SK-N-SH (cell line): ENCODE measurements around the gene LRP1. TPM values are rescaled to one million over a fixed set of nuclear protein-coding genes. Genes with fewer than 3 reads are reported as not detected.

Experiments
- CTCF ChIA-PET: fragments of 300-600, 350-600 bp; formaldehyde crosslinking; extraction: SDS; loops from one replicate; lab custom pipeline; 2021; lab: Yijun Ruan, JAX
- POLR2A ChIA-PET: fragments of 350-600 bp; sonication (Branson Sonifier 250); formaldehyde crosslinking; extraction: SDS; loops from one replicate; lab custom pipeline; 2020; ENCODE audit warnings: antibody characterized with exemption, inconsistent platforms; lab: Yijun Ruan, JAX
- DNase-seq: peaks from one replicate; pipeline ENCODE4 v3.0.0; 2012
- H2AFZ ChIP-seq: fragments of 200-600 bp; sonication (generic); 2 replicates; pipeline ENCODE4 v1.8.1; 2016; ENCODE audit warnings: antibody characterized with exemption, mild to moderate bottlenecking, low read depth
- H3F3A ChIP-seq: fragments of 200-600 bp; sonication (generic); replicated peaks from 2 replicates; pipeline ENCODE3; 2016; ENCODE audit warnings: antibody characterized with exemption, mild to moderate bottlenecking; ENCODE audit not compliant: insufficient read depth
- H3K27ac ChIP-seq, 2 experiments: fragments of 200-500 bp in 1 of 2; fragments of 200-600 bp in 1 of 2; sonication (Bioruptor generic) in 1 of 2; sonication (generic), shearing (Covaris generic) in 1 of 2; 2 replicates each; pipeline versions ENCODE4 v1.5.1 to v1.6.1; 2014 to 2016; ENCODE audit warnings: low read depth in 2 of 2, inconsistent platforms in 1 of 2, low read length in 1 of 2, mild to moderate bottlenecking in 1 of 2, mixed read lengths in 1 of 2
- H3K27me3 ChIP-seq: fragments of 200-600 bp; sonication (generic), shearing (Covaris generic); 2 replicates; pipeline ENCODE4 v1.6.1; 2016; ENCODE audit warnings: mixed run types; ENCODE audit not compliant: insufficient read depth
- H3K36me3 ChIP-seq, 2 experiments: fragments of 200-500 bp in 1 of 2; fragments of 200-600 bp in 1 of 2; sonication (Bioruptor generic) in 1 of 2; sonication (generic) in 1 of 2; replicated peaks in 1 of 2; 2 replicates each; pipeline versions ENCODE3 to v1.5.1; 2014 to 2016; ENCODE audit warnings: low read length in 1 of 2, mild to moderate bottlenecking in 1 of 2; ENCODE audit not compliant: insufficient read depth in 2 of 2, control insufficient read depth in 1 of 2
- H3K4me1 ChIP-seq, 2 experiments: fragments of 200-500 bp in 1 of 2; fragments of 200-600 bp in 1 of 2; sonication (Bioruptor generic) in 1 of 2; sonication (generic), shearing (Covaris generic) in 1 of 2; 2 replicates each; pipeline versions ENCODE4 v1.5.1 to v1.6.1; 2014 to 2016; ENCODE audit warnings: low read depth in 1 of 2, low read length in 1 of 2, mixed run types in 1 of 2; ENCODE audit not compliant: insufficient read depth in 2 of 2, control insufficient read depth in 1 of 2
- H3K4me2 ChIP-seq: fragments of 200-600 bp; sonication (generic), shearing (Covaris generic); 2 replicates; pipeline ENCODE4 v1.6.1; 2017; ENCODE audit warnings: mixed run types
- H3K4me3 ChIP-seq, 2 experiments: fragments of 200-500 bp in 1 of 2; fragments of 200-600 bp in 1 of 2; sonication (Bioruptor generic) in 1 of 2; sonication (generic), shearing (Covaris generic) in 1 of 2; 2 replicates each; pipeline versions ENCODE4 v1.5.1 to v1.8.1; 2014 to 2016; ENCODE audit warnings: low read depth in 2 of 2, inconsistent platforms in 1 of 2, low read length in 1 of 2, mild to moderate bottlenecking in 1 of 2, mixed read lengths in 1 of 2, moderate library complexity in 1 of 2
- H3K79me2 ChIP-seq: fragments of 200-600 bp; sonication (generic); 2 replicates; pipeline ENCODE4 v1.8.1; 2017; ENCODE audit warnings: mild to moderate bottlenecking; ENCODE audit not compliant: insufficient read depth
- H3K9ac ChIP-seq: fragments of 200-600 bp; sonication (generic); 2 replicates; pipeline ENCODE4 v1.6.1; 2017; ENCODE audit warnings: mixed run types
- H3K9me2 ChIP-seq: fragments of 200-600 bp; sonication (generic); 2 replicates; pipeline ENCODE4 v1.6.1; 2017; ENCODE audit warnings: mixed run types
- H3K9me3 ChIP-seq: fragments of 200-600 bp; sonication (generic); 2 replicates; pipeline ENCODE4 v1.6.1; 2017; ENCODE audit warnings: mixed run types, mild to moderate bottlenecking, moderate library complexity
- H4K20me1 ChIP-seq: fragments of 200-600 bp; sonication (generic); 2 replicates; pipeline ENCODE4 v1.6.1; 2017; ENCODE audit warnings: mild to moderate bottlenecking, mixed run types; ENCODE audit not compliant: insufficient read depth
- ELF1 ChIP-seq: IDR thresholded peaks from 2 replicates; pipeline ENCODE4 v1.4.0; 2012
- EP300 ChIP-seq, 2 experiments: IDR thresholded peaks; 2 replicates each; pipeline versions ENCODE4 v1.4.0 to v1.6.1; 2012; ENCODE audit warnings: borderline replicate concordance in 1 of 2, low read depth in 1 of 2, low read length in 1 of 2
- FOSL2 ChIP-seq: IDR thresholded peaks from 2 replicates; pipeline ENCODE4 v1.4.0; 2012; ENCODE audit warnings: low read depth, mild to moderate bottlenecking, moderate library complexity, borderline replicate concordance
- GATA2 ChIP-seq: sonication (generic); formaldehyde crosslinking; IDR thresholded peaks from 2 replicates; pipeline ENCODE4 v1.5.0; 2020; ENCODE audit warnings: mild to moderate bottlenecking, missing genetic modification reagents
- IRF3 ChIP-seq: fragments of 150-350 bp; IDR thresholded peaks from 2 replicates; pipeline ENCODE4 v1.6.1; 2016; ENCODE audit warnings: mild to moderate bottlenecking, low read depth, low read length
- JUND ChIP-seq: IDR thresholded peaks from 2 replicates; pipeline ENCODE4 v1.4.0; 2012
- MAX ChIP-seq: IDR thresholded peaks from 2 replicates; pipeline ENCODE4 v1.4.0; 2012; ENCODE audit warnings: low read depth
- MEF2A ChIP-seq: IDR thresholded peaks from 2 replicates; pipeline ENCODE4 v1.4.0; 2012; ENCODE audit warnings: low read depth, borderline replicate concordance
- NFIC ChIP-seq: IDR thresholded peaks from 2 replicates; pipeline ENCODE4 v1.4.0; 2012; ENCODE audit warnings: borderline replicate concordance
- NRF1 ChIP-seq: IDR thresholded peaks from 2 replicates; pipeline ENCODE4 v1.6.1; 2012; ENCODE audit warnings: low read depth, mild to moderate bottlenecking, low read length
- POLR2AphosphoS5 ChIP-seq: IDR thresholded peaks from 2 replicates; pipeline ENCODE4 v1.6.1; 2012; ENCODE audit warnings: low read depth, low read length
- RFX5 ChIP-seq: IDR thresholded peaks from 2 replicates; pipeline ENCODE4 v1.6.1; 2012; ENCODE audit warnings: mild to moderate bottlenecking, improper control_type of control experiment, low read length
- SMC3 ChIP-seq: IDR thresholded peaks from 2 replicates; pipeline ENCODE4 v1.6.1; 2012; ENCODE audit warnings: low read depth, low read length, improper control_type of control experiment
- TAF1 ChIP-seq: IDR thresholded peaks from 2 replicates; pipeline ENCODE4 v1.6.1; 2012; ENCODE audit warnings: low read depth, mild to moderate bottlenecking, low read length, moderate library complexity, borderline replicate concordance
- TEAD4 ChIP-seq: IDR thresholded peaks from 2 replicates; pipeline ENCODE4 v1.4.0; 2012; ENCODE audit warnings: mild to moderate bottlenecking, borderline replicate concordance; ENCODE audit not compliant: insufficient read depth
- WGBS: methylation state at CpG from one replicate; pipeline ENCODE4 v1.1.6; 2017; ENCODE audit warnings: low lambda C conversion rate; 5-methylcytosine and 5-hydroxymethylcytosine counted together
- polyA plus RNA-seq, 3 experiments: library from polyadenylated mRNA; depleted of rRNA; stranded (reverse); fragments of >200 nt; gene quantifications; 2 replicates each; pipeline ENCODE4 v1.2.3, GENCODE V29; 2012
- TF ChIP-seq, protein P1 (sequence below): fragments of 200-600 bp; sonication (generic); IDR thresholded peaks from 2 replicates; pipeline ENCODE4 v1.6.1; 2017; ENCODE audit warnings: antibody characterized with exemption, mild to moderate bottlenecking, moderate library complexity

The LRP1 gene
- polyA plus RNA-seq, 1 of the 3 experiments (the other 2 are of a cell fraction) = 55.0 TPM

DNA sequence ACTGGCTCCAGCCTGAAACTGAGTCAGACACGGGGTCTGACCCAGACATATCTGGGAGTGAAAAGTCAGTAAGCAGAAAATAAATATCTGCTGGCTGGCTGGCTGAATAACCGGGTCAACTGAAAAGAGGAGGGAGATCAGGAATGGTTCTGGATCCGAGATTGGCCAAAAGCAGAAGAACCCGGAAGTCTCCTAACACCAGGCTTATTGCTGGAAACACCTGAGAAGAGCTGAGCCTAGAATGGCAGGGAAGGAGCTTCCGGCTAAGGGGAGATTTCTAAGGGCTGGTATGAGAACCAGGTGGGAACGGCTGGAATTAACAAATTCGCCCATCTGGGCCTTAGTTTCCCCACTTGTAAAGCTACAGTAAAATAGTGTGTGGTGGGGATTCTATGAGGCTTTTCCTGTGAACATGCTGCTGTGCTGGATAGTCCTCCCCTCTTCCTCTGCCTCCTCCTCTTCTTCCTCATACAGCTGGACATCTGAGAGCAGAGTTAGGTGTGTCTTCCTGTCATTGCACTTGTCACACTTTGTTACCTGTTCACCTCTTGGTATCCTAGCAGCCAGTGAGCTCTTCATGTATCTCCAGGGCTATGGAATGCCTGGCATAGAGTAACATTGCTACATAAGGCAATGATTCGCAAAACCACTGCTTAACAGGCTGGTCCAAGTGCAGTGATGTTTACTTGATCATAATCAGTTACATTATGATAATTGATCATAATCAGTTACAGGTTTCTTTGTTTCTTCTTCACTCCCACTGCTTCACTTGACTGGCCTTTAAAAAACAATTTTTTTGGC is 99.2 kb downstream of the LRP1 start:
- Histone ChIP-seq H2AFZ (no peak overlapping the region), H4K20me1 (no peaks in the 10 kb centered on the region), H3K9me3 (no peaks in the 10 kb centered on the region), H3K9me2 (no peaks in the 10 kb centered on the region), H3K27ac (no peak overlapping the region), H3K36me3 (peaks cover 7 to 12% of the 10 kb centered on the region in 2 experiments), H3K4me1 (peaks cover 0 to 19% of the 10 kb centered on the region in 2 experiments; a peak in 1 of 4 replicates), H3K9ac (no peak overlapping the region), H3K4me2 (no peak overlapping the region), H3K27me3 (no peaks in the 10 kb centered on the region), H3K4me3 (no peak overlapping the region), H3F3A (no peaks in the 10 kb centered on the region), H3K79me2 (peaks cover 28% of the 10 kb centered on the region)
- POLR2A ChIA-PET = interaction anchor here (0.9 to 2.0 kb wide), 2 partner anchors 12 to 293 kb away, joined by 3 to 9 read pairs; no protein-coding TSS in a partner anchor
- no peak for DNase-seq
- TF ChIP-seq IRF3 = no peak
- no peak for TF ChIP-seq TAF1
- TF ChIP-seq GATA2 (CRISPR knock-in tag) = no peak
- TF ChIP-seq SMC3 = no peak
- TF ChIP-seq POLR2AphosphoS5 = no peak
- TF ChIP-seq ELF1 = no peak
- no peak for TF ChIP-seq MEF2A
- no peak for TF ChIP-seq JUND
- no peak for TF ChIP-seq EP300 (IDR thresholded peaks at IDR 0.05; ENCODE audit: borderline replicate concordance in 1 of 2, low read depth in 1 of 2, low read length in 1 of 2)
- no peak for TF ChIP-seq TEAD4
- TF ChIP-seq RFX5 = no peak
- TF ChIP-seq, protein P1, sequence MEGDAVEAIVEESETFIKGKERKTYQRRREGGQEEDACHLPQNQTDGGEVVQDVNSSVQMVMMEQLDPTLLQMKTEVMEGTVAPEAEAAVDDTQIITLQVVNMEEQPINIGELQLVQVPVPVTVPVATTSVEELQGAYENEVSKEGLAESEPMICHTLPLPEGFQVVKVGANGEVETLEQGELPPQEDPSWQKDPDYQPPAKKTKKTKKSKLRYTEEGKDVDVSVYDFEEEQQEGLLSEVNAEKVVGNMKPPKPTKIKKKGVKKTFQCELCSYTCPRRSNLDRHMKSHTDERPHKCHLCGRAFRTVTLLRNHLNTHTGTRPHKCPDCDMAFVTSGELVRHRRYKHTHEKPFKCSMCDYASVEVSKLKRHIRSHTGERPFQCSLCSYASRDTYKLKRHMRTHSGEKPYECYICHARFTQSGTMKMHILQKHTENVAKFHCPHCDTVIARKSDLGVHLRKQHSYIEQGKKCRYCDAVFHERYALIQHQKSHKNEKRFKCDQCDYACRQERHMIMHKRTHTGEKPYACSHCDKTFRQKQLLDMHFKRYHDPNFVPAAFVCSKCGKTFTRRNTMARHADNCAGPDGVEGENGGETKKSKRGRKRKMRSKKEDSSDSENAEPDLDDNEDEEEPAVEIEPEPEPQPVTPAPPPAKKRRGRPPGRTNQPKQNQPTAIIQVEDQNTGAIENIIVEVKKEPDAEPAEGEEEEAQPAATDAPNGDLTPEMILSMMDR = no peak
- TF ChIP-seq FOSL2 = no peak
- TF ChIP-seq MAX = no peak
- no peak for TF ChIP-seq NFIC
- TF ChIP-seq NRF1 = no peak
- CTCF ChIA-PET = interaction anchor here (0.6 to 31.5 kb wide), 5 partner anchors 13 to 232 kb away, joined by 3 to 937 read pairs (median 5); partner anchors contain the start of genes GLI1 and NXPH4
- WGBS = 85% methylated on average over 7 of the region's 8 CpGs
